OCI-LY3 (cell line): ENCODE results near the gene FAM118B.

Experiments used
- EZH2phosphoT487 ChIP-seq: fragments of 200-600 bp; shearing (Covaris generic); IDR thresholded peaks from 2 replicates; pipeline ENCODE4 v1.6.1; 2018; ENCODE audit warnings: antibody characterized with exemption, mixed run types, low read depth
- TF ChIP-seq, protein P1 (sequence below): fragments of 200-600, 300-600 bp; sonication (generic); IDR thresholded peaks from 2 replicates; pipeline ENCODE4 v1.5.1; 2014; ENCODE audit warnings: antibody characterized with exemption, low read length, low read depth

DNA sequence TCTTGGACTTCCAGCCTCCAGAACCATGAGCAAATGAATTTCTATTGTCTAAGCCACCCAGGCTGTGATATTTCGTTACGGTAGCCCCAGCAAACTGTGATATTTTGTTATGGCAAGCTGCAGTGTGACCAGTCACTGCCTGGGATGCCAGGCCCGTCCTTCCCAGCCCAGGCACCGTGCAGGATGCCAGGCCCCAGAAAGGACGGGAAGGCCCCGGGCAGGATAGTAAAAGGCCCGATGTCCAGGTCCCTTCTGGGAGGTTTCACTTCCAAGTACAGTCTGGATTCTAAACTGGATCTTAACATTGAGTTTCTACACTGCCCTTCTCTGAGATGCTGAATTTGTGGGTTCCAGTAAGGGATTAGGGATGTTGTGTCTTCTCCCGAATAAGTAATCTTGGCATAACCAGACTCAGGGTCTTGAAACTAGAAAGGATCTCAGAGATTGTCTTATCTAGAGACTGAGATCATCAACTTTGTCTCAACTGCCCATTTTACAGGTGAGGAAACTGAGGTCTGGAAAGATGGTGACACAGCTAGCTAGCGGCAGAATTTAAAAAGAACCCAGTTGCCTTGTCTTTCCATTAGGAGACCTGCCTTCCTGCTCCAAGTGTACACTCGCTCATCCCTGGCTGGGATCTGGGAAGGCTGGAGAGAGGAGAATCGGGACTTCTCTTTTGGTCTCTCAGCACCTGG, 20.1 kb upstream of the FAM118B start:
- TF ChIP-seq EZH2phosphoT487: no peak
- TF ChIP-seq, protein P1, sequence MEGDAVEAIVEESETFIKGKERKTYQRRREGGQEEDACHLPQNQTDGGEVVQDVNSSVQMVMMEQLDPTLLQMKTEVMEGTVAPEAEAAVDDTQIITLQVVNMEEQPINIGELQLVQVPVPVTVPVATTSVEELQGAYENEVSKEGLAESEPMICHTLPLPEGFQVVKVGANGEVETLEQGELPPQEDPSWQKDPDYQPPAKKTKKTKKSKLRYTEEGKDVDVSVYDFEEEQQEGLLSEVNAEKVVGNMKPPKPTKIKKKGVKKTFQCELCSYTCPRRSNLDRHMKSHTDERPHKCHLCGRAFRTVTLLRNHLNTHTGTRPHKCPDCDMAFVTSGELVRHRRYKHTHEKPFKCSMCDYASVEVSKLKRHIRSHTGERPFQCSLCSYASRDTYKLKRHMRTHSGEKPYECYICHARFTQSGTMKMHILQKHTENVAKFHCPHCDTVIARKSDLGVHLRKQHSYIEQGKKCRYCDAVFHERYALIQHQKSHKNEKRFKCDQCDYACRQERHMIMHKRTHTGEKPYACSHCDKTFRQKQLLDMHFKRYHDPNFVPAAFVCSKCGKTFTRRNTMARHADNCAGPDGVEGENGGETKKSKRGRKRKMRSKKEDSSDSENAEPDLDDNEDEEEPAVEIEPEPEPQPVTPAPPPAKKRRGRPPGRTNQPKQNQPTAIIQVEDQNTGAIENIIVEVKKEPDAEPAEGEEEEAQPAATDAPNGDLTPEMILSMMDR: no peak
